Measurements from ENCODE around the gene ZNF557. TPM values are rescaled to one million over a fixed set of nuclear protein-coding genes. Genes with fewer than 3 reads are reported as not detected.

The ZNF557 gene
- total and polyA plus RNA-seq, 7 donors = 0.82 to 5.7 (median 3.2) TPM

- H3K9me3 ChIP-seq = no peaks in the 10 kb centered on the region
- H3K27me3 ChIP-seq (ENCODE audit: insufficient read depth in 3 of 3, low read length in 2 of 3) = peaks cover 0 to 1% (median 0%) of the 10 kb centered on the region in 3 donors
- peaks cover 7% of the 10 kb centered on the region for H3K4me1 ChIP-seq
- H3K27ac ChIP-seq = no peak overlapping the region
- whole genome bisulfite sequencing, 3 donors = 73 to 79% (median 76%) methylated on average over 2 of the region's 2 CpGs
- TF ChIP-seq, protein P1, sequence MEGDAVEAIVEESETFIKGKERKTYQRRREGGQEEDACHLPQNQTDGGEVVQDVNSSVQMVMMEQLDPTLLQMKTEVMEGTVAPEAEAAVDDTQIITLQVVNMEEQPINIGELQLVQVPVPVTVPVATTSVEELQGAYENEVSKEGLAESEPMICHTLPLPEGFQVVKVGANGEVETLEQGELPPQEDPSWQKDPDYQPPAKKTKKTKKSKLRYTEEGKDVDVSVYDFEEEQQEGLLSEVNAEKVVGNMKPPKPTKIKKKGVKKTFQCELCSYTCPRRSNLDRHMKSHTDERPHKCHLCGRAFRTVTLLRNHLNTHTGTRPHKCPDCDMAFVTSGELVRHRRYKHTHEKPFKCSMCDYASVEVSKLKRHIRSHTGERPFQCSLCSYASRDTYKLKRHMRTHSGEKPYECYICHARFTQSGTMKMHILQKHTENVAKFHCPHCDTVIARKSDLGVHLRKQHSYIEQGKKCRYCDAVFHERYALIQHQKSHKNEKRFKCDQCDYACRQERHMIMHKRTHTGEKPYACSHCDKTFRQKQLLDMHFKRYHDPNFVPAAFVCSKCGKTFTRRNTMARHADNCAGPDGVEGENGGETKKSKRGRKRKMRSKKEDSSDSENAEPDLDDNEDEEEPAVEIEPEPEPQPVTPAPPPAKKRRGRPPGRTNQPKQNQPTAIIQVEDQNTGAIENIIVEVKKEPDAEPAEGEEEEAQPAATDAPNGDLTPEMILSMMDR (IDR thresholded peaks at IDR 0.05) = no peak
- DNase-seq (no peak), ATAC-seq (no peak)
- peaks cover 9 to 24% of the 10 kb centered on the region in 2 donors for H3K36me3 ChIP-seq (ENCODE audit: insufficient read depth in 1 of 2, low read depth in 1 of 2)
- intact Hi-C loops (cut with DNase I) = loop anchor here in 1 of 2 donors (10.0 kb wide), 1 partner anchor 1767 kb away; the partner anchor contains the start of genes MBD3L1 and ZNF558
- H3K4me3 ChIP-seq = no peak overlapping the region
Measured at GRCh38 chr19:7067716-7068115, 1.8 kb upstream of the ZNF557 start.

DNA sequence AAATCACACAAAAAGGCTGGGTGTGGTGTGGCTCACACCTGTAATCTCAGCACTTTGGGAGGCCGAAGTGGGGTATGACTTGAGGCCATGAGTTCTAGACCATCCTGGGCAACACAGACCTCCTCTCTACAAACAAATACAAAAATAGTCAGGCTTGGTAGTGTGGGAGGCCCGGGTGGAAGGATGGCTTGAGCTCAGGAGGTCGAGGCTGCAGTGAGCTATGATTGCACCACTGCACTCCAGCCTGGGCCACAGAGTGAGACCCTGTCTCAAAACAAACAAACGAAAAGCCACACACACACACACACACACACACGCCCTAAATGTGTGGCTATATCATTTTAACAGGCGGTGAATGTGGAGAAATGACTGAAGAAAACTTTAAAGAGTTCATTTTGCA lies 904 bp upstream of the ZNF557 start:
- Histone ChIP-seq H3K4me3 (peak overlapping the region; percentile 100), H3K27ac (no peak overlapping the region), H3K36me3 (ENCODE audit: insufficient read depth in 1 of 2, low read depth in 1 of 2) (peaks cover 10 to 32% of the 10 kb centered on the region in 2 donors), H3K9me3 (no peaks in the 10 kb centered on the region), H3K27me3 (ENCODE audit: insufficient read depth in 3 of 3, low read length in 2 of 3) (peaks cover 0 to 1% (median 0%) of the 10 kb centered on the region in 3 donors), H3K4me1 (peaks cover 7% of the 10 kb centered on the region)
- ATAC-seq = no peak
- no peak for DNase-seq
- intact Hi-C loops (cut with DNase I) = loop anchor here in 1 of 2 donors (10.0 kb wide), 1 partner anchor 1766 kb away; the partner anchor contains the start of genes MBD3L1 and ZNF558
- 82 to 90% (median 84%) methylated on average over 6 of the region's 6 CpGs for WGBS, 3 donors
- TF ChIP-seq, protein P1 (IDR thresholded peaks at IDR 0.05) = no peak

DNA sequence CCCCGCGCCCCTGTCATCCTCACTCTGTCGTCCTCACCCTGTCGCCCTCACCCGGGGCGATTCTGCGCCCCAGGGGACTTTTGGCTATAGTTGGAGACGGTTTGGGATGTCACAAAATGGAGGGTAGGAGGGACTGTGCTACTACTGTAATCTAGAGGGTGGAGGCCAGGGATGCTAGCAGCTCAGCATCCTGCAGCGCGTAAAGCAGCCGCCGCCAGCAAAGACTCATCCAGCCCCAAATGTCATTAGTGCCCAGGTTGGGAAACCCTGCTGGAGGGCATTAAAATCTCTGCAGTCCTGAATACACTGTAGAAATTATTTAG lies 362 bp downstream of the ZNF557 start:
- ATAC-seq (peak in 1 of 4 donors; percentile 21), DNase-seq (no peak)
- peak overlapping the region; percentile 90 for H3K27ac ChIP-seq
- H3K4me1 ChIP-seq = peaks cover 7% of the 10 kb centered on the region
- intact Hi-C loops (cut with DNase I) = loop anchor here (10.0 kb wide), 1 partner anchor 1765 kb away; the partner anchor contains the start of genes MBD3L1 (in 2 of the 2) and ZNF558 (in 2 of the 2)
- H3K4me3 ChIP-seq = peak overlapping the region; percentile 100
- H3K27me3 ChIP-seq (ENCODE audit: insufficient read depth in 3 of 3, low read length in 2 of 3) = no peaks in the 10 kb centered on the region
- H3K36me3 ChIP-seq (ENCODE audit: insufficient read depth in 1 of 2, low read depth in 1 of 2) = peaks cover 10 to 44% of the 10 kb centered on the region in 2 donors
- no peaks in the 10 kb centered on the region for H3K9me3 ChIP-seq
- 0 to 1% (median 1%) methylated on average over 12 of the region's 12 CpGs for WGBS, 3 donors
- TF ChIP-seq, protein P1 (IDR thresholded peaks at IDR 0.05) = no peak

GRCh38 chr19:7072541-7072940 lies 3.0 kb downstream of the ZNF557 start:
- DNase-seq (no peak), ATAC-seq (no peak)
- Histone ChIP-seq H3K4me1 (peaks cover 7% of the 10 kb centered on the region), H3K4me3 (no peak overlapping the region), H3K27me3 (ENCODE audit: insufficient read depth in 3 of 3, low read length in 2 of 3) (no peaks in the 10 kb centered on the region), H3K9me3 (peaks cover 5% of the 10 kb centered on the region), H3K36me3 (ENCODE audit: insufficient read depth in 1 of 2, low read depth in 1 of 2) (peaks cover 18 to 71% of the 10 kb centered on the region in 2 donors), H3K27ac (no peak overlapping the region)
- 93 to 95% (median 95%) methylated on average over 6 of the region's 6 CpGs for WGBS, 3 donors
- intact Hi-C loops (cut with DNase I) = loop anchor here in 1 of 2 donors (10.0 kb wide), 1 partner anchor 1762 kb away; the partner anchor contains the start of genes MBD3L1 and ZNF558
- TF ChIP-seq, protein P1 (IDR thresholded peaks at IDR 0.05) = no peak
